ENCODE measurements around the gene TNPO2.

DNA sequence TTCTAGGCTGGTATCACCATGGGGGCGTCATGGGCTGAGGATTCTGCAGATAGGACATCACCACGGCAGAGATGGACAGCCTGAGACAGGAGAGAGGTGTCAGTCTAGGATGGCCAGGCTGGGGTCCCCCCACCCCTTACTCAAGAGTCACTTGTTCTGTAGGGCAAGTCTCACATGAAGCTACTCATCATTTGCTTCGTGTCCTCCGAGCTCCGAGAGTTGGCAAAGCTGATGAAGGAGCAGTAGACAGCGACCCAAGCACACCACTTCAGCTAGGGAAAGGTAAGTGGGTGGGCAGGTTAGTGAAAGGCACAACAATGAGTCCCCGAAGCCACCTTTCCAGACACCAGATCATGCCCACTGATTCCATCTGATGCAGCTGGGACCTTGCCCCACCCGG lies 55.4 kb downstream of the TNPO2 start:
- TF ChIP-seq, protein P1, sequence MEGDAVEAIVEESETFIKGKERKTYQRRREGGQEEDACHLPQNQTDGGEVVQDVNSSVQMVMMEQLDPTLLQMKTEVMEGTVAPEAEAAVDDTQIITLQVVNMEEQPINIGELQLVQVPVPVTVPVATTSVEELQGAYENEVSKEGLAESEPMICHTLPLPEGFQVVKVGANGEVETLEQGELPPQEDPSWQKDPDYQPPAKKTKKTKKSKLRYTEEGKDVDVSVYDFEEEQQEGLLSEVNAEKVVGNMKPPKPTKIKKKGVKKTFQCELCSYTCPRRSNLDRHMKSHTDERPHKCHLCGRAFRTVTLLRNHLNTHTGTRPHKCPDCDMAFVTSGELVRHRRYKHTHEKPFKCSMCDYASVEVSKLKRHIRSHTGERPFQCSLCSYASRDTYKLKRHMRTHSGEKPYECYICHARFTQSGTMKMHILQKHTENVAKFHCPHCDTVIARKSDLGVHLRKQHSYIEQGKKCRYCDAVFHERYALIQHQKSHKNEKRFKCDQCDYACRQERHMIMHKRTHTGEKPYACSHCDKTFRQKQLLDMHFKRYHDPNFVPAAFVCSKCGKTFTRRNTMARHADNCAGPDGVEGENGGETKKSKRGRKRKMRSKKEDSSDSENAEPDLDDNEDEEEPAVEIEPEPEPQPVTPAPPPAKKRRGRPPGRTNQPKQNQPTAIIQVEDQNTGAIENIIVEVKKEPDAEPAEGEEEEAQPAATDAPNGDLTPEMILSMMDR (IDR thresholded peaks at IDR 0.05; ENCODE audit: insufficient read depth, low read length) = no peak
- TF ChIP-seq POLR2AphosphoS5 (IDR thresholded peaks at IDR 0.05; ENCODE audit: low read depth) = no peak
- TF ChIP-seq, protein P2, sequence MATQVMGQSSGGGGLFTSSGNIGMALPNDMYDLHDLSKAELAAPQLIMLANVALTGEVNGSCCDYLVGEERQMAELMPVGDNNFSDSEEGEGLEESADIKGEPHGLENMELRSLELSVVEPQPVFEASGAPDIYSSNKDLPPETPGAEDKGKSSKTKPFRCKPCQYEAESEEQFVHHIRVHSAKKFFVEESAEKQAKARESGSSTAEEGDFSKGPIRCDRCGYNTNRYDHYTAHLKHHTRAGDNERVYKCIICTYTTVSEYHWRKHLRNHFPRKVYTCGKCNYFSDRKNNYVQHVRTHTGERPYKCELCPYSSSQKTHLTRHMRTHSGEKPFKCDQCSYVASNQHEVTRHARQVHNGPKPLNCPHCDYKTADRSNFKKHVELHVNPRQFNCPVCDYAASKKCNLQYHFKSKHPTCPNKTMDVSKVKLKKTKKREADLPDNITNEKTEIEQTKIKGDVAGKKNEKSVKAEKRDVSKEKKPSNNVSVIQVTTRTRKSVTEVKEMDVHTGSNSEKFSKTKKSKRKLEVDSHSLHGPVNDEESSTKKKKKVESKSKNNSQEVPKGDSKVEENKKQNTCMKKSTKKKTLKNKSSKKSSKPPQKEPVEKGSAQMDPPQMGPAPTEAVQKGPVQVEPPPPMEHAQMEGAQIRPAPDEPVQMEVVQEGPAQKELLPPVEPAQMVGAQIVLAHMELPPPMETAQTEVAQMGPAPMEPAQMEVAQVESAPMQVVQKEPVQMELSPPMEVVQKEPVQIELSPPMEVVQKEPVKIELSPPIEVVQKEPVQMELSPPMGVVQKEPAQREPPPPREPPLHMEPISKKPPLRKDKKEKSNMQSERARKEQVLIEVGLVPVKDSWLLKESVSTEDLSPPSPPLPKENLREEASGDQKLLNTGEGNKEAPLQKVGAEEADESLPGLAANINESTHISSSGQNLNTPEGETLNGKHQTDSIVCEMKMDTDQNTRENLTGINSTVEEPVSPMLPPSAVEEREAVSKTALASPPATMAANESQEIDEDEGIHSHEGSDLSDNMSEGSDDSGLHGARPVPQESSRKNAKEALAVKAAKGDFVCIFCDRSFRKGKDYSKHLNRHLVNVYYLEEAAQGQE (IDR thresholded peaks at IDR 0.05; ENCODE audit: insufficient replicate concordance, low read depth) = no peak
- no peak for TF ChIP-seq GABPA (IDR thresholded peaks at IDR 0.05; ENCODE audit: low read depth)
